Measurements from ENCODE around the gene IP6K2. TPM values are rescaled to one million over a fixed set of nuclear protein-coding genes. Genes with fewer than 3 reads are reported as not detected.
A peak's percentile ranks its signal among the peaks of the same experiment; 100 is the strongest.

IP6K2 gene
- total and polyA plus RNA-seq, 2 experiments from 2014 or later, result 97.0 to 97.4 TPM

DNA sequence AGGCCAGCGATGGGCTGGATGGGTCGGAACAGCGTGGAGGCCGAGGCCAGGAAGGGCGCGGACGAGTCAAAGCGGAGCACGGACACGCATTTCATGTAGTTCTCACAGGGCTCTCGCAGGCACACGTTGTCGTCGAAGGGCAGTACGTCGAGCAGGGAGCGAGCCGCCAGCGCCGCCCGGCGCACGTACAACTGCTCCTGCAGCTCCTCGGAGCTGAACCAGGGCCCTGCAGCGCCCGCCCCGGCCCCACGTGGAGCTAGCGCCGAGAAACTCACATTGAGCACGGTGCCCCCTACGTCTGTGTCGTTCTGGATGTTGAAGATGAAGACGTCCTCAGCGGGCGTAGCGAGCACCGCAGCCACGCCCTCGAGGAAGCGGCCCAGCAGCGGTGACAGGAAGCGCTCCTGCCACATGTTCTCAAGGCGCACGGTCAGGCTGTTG lies 60.2 kb downstream of the IP6K2 start:
- Histone ChIP-seq H3K79me2 (replicated peaks; ENCODE audit: insufficient read depth) (no peaks in the 10 kb centered on the region), H3K4me3 (peak overlapping the region; percentile 59), H3K4me2 (peak overlapping the region; percentile 85), H3F3A (replicated peaks; ENCODE audit: low read depth) (peaks cover 34% of the 10 kb centered on the region), H3K27ac (ENCODE audit: low read depth) (peak overlapping the region; percentile 90), H4K20me1 (replicated peaks; ENCODE audit: insufficient read depth) (peaks cover 6% of the 10 kb centered on the region), H2AFZ (peak overlapping the region; percentile 87; the same call in 1 of the 2 replicates), H3K36me3 (ENCODE audit: insufficient read depth) (no peaks in the 10 kb centered on the region), H3K9me2 (ENCODE audit: insufficient read depth) (no peaks in the 10 kb centered on the region), H3K27me3 (ENCODE audit: insufficient read depth) (no peaks in the 10 kb centered on the region), H3K4me1 (ENCODE audit: insufficient read depth) (peaks cover 3% of the 10 kb centered on the region; the same call in 1 of the 2 replicates)
- peaks cover 53% of the 10 kb centered on the region for H3K36me3 Mint-ChIP-seq (ENCODE audit: low read depth)
- DNase-seq (ENCODE audit: low spot score) (peak; percentile 70), ATAC-seq (peak; percentile 13)
- peak overlapping the region; percentile 62 for H3K4me3 Mint-ChIP-seq
- no peaks in the 10 kb centered on the region; the same call in 1 of the 3 replicates for H3K9me3 Mint-ChIP-seq
- H3K4me1 Mint-ChIP-seq, result peaks cover 10% of the 10 kb centered on the region; the same call in 2 of the 3 replicates
- TF ChIP-seq, protein P1, sequence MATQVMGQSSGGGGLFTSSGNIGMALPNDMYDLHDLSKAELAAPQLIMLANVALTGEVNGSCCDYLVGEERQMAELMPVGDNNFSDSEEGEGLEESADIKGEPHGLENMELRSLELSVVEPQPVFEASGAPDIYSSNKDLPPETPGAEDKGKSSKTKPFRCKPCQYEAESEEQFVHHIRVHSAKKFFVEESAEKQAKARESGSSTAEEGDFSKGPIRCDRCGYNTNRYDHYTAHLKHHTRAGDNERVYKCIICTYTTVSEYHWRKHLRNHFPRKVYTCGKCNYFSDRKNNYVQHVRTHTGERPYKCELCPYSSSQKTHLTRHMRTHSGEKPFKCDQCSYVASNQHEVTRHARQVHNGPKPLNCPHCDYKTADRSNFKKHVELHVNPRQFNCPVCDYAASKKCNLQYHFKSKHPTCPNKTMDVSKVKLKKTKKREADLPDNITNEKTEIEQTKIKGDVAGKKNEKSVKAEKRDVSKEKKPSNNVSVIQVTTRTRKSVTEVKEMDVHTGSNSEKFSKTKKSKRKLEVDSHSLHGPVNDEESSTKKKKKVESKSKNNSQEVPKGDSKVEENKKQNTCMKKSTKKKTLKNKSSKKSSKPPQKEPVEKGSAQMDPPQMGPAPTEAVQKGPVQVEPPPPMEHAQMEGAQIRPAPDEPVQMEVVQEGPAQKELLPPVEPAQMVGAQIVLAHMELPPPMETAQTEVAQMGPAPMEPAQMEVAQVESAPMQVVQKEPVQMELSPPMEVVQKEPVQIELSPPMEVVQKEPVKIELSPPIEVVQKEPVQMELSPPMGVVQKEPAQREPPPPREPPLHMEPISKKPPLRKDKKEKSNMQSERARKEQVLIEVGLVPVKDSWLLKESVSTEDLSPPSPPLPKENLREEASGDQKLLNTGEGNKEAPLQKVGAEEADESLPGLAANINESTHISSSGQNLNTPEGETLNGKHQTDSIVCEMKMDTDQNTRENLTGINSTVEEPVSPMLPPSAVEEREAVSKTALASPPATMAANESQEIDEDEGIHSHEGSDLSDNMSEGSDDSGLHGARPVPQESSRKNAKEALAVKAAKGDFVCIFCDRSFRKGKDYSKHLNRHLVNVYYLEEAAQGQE (IDR thresholded peaks at IDR 0.05; ENCODE audit: unreplicated experiment), result no peak
- TF ChIP-seq EZH2phosphoT487 (IDR thresholded peaks at IDR 0.05; ENCODE audit: unreplicated experiment) (no peak), JUNB (IDR thresholded peaks at IDR 0.05; ENCODE audit: unreplicated experiment) (no peak)
- TF ChIP-seq, protein P2, sequence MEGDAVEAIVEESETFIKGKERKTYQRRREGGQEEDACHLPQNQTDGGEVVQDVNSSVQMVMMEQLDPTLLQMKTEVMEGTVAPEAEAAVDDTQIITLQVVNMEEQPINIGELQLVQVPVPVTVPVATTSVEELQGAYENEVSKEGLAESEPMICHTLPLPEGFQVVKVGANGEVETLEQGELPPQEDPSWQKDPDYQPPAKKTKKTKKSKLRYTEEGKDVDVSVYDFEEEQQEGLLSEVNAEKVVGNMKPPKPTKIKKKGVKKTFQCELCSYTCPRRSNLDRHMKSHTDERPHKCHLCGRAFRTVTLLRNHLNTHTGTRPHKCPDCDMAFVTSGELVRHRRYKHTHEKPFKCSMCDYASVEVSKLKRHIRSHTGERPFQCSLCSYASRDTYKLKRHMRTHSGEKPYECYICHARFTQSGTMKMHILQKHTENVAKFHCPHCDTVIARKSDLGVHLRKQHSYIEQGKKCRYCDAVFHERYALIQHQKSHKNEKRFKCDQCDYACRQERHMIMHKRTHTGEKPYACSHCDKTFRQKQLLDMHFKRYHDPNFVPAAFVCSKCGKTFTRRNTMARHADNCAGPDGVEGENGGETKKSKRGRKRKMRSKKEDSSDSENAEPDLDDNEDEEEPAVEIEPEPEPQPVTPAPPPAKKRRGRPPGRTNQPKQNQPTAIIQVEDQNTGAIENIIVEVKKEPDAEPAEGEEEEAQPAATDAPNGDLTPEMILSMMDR (conservative IDR thresholded peaks at IDR 0.05; ENCODE audit: low read depth in 2 of 2), result 0 out of 4 replicates have a peak, but pooled peaks of 1 of the 2 experiments have one; percentile 10
- H3K27me3 Mint-ChIP-seq (ENCODE audit: insufficient read depth, low read depth, poor library complexity), result peaks cover 27% of the 10 kb centered on the region
- peak overlapping the region; percentile 67; the same call in 1 of the 2 replicates for H3K27ac Mint-ChIP-seq

DNA sequence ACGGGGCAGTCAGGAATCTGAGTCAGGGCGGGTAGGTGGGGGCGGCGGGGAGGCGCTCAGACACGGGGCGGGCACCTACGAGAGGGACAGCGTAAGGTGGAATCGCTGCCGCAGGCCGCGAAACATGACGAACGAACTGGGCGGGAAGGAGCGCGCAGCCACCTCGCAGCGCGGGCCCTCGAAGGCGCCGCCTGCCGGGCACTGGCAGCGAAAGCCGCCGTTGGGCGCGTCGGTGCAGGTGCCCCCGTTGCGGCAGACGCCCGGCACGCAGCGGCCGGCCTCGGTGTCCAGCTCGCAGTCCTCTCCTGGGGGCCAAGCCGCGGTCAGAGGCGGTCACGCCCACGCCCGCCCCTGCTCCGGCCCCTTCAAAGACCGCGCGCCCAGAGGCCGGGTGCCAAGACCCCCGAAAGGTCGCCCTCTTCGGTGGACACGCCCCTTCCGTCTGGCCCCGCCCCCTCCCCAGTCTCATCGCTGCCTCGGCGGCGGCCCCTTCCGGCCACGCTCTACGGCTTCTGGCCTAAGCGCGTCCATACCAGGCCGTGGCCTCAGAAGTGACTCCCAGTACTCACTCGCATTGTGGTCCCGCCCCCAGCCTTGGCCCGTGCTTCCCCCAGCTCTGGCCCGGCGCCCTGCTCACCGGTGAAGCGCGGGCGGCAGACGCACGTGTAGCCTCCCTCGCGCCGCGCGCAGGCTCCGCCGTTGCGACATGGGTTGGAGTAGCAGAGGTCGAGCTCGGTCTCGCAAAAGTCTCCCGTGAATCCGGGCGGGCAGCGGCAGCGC lies 60.8 kb downstream of the IP6K2 start:
- peak; percentile 90 for ATAC-seq
- no peaks in the 10 kb centered on the region for H3K36me3 ChIP-seq (ENCODE audit: insufficient read depth)
- Mint-ChIP-seq H3K27me3 (ENCODE audit: insufficient read depth, low read depth, poor library complexity) (peaks cover 23% of the 10 kb centered on the region), H3K9me3 (no peaks in the 10 kb centered on the region; the same call in 2 of the 3 replicates), H3K36me3 (ENCODE audit: low read depth) (peaks cover 53% of the 10 kb centered on the region), H3K4me1 (peaks cover 10% of the 10 kb centered on the region; the same call in 2 of the 3 replicates), H3K4me3 (peak overlapping the region; percentile 74), H3K27ac (peak overlapping the region; percentile 89)
- peak overlapping the region; percentile 85 for H3K4me2 ChIP-seq
- peaks cover 30% of the 10 kb centered on the region for H3F3A ChIP-seq (replicated peaks; ENCODE audit: low read depth)
- H3K79me2 ChIP-seq (replicated peaks; ENCODE audit: insufficient read depth), result no peaks in the 10 kb centered on the region
- H3K4me3 ChIP-seq, result peak overlapping the region; percentile 59
- peaks cover 3% of the 10 kb centered on the region; the same call in 1 of the 2 replicates for H3K4me1 ChIP-seq (ENCODE audit: insufficient read depth)
- no peaks in the 10 kb centered on the region for H3K27me3 ChIP-seq (ENCODE audit: insufficient read depth)
- DNase-seq (ENCODE audit: low spot score), result peak; percentile 96
- peaks cover 5% of the 10 kb centered on the region; the same call in 1 of the 2 replicates for H4K20me1 ChIP-seq (replicated peaks; ENCODE audit: insufficient read depth)
- H3K27ac ChIP-seq (ENCODE audit: low read depth), result peak overlapping the region; percentile 90
- no peaks in the 10 kb centered on the region for H3K9me2 ChIP-seq (ENCODE audit: insufficient read depth)
- peak overlapping the region; percentile 87; the same call in 1 of the 2 replicates for H2AFZ ChIP-seq
- TF ChIP-seq JUNB (IDR thresholded peaks at IDR 0.05; ENCODE audit: unreplicated experiment) (no peak), CREB1 (CRISPR knock-in tag; IDR thresholded peaks at IDR 0.05; ENCODE audit: low read depth) (peak; percentile 81), ZNF114 (CRISPR knock-in tag; IDR thresholded peaks at IDR 0.05) (no peak), EZH2 (IDR thresholded peaks at IDR 0.05; ENCODE audit: low read depth, unreplicated experiment) (no peak), STAT1 (IDR thresholded peaks at IDR 0.05; ENCODE audit: unreplicated experiment) (no peak), EZH2phosphoT487 (IDR thresholded peaks at IDR 0.05; ENCODE audit: unreplicated experiment) (no peak), POLR2AphosphoS5 (IDR thresholded peaks at IDR 0.05; ENCODE audit: low read depth) (peak; percentile 78)
- TF ChIP-seq, protein P2 (conservative IDR thresholded peaks at IDR 0.05; ENCODE audit: low read depth in 2 of 2), result peak; percentile 47 to 75
- TF ChIP-seq, protein P1 (IDR thresholded peaks at IDR 0.05; ENCODE audit: unreplicated experiment), result no peak

Data from GM23338 (cell line).